ENCODE data around the gene SH3PXD2A.
"Not testable (repeated sequence)": the region's sequence is repeated elsewhere in the genome, so short reads cannot be mapped to it uniquely, and the experiment has no call there.

DNA sequence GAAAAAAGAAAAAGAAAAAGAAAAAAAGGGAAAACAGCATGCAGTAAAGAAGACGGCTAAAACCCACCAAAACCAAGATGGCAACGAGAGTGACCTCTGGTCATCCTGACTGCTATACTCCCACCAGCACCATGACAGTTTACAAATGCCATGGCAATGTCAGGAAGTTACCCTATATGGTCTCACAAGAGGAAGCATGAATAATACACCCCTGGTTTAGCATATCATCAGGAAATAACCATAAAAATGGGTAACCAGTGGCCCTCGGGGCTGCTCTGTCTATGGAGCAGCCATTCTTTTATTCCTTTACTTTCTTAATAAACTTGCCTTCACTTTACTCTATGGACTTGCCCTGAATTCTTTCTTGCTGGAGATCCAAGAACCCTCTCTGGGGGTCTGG lies 10.0 kb downstream of the SH3PXD2A start:
- not testable (repeated sequence) for TF ChIP-seq POLR2A, POLR2AphosphoS5 (IDR thresholded peaks at IDR 0.05; ENCODE audit: low read depth, low read length)
